H1 (cell line): ENCODE measurements around the gene CHEK2. TPM values are rescaled to one million over a fixed set of nuclear protein-coding genes. Genes with fewer than 3 reads are reported as not detected.

Source experiments
- polyA plus RNA-seq, 7 experiments: library from polyadenylated mRNA; depleted of rRNA in 3 of 7; stranded (reverse) in 5 of 7; unstranded in 2 of 7; fragments of >200 nt in 5 of 7; fragments of 200-250 nt in 2 of 7; gene quantifications; 1 replicate in 5 of 7; 2 replicates in 1 of 7; 4 replicates in 1 of 7; pipeline versions ENCODE4 v1.2.1 to v1.2.3, GENCODE V29; 2011 to 2013; ENCODE audit warnings: missing spikeins in 2 of 7, mixed read lengths in 2 of 7
- small RNA-seq: library from polyadenylated mRNA; stranded (forward); fragments of <200 nt; extraction: miRNeasy Mini kit (QIAGEN cat#:217004); gene quantifications from one replicate; pipeline ENCODE3, GENCODE V24; 2013; ENCODE audit not compliant: insufficient read depth
- total RNA-seq: library from RNA; stranded (reverse); fragmentation: NEBNext Ultra II Directional; extraction: Animal tissue kit (Norgen Biotek cat#: 25700); gene quantifications from 2 replicates; pipeline ENCODE4 v1.2.1, GENCODE V29; 2021

CHEK2 gene
- total and polyA plus RNA-seq, 2 of the 8 experiments (the other 6 are each of a cell fraction or from before 2014, with no cell fraction given): 74.9 to 89.5 TPM

Small RNA genes lying within 50 kb of the gene (small RNA-seq; reads per million reads assigned to genes)
- not detected for gene RN7SL162P

Other genes with a start within 250 kb of the CHEK2 start
- 12.6 and 13.1 TPM in 2 replicates for gene TTC28, start 62.0 kb downstream of the CHEK2 start, total RNA-seq
- gene TTC28, start 62.0 kb downstream of the CHEK2 start, polyA plus RNA-seq (2011; rRNA removed): 2.6 and 6.5 TPM in 2 replicates
- gene HSCB, start 219 bp upstream of the CHEK2 start, total RNA-seq: 15.4 and 16.6 TPM in 2 replicates
- 14.7 and 16.1 TPM in 2 replicates for gene HSCB, start 219 bp upstream of the CHEK2 start, polyA plus RNA-seq (2011; rRNA removed)
- gene CCDC117, start 30.9 kb upstream of the CHEK2 start, total RNA-seq: 40.4 and 43.1 TPM in 2 replicates
- 5.9 and 9.1 TPM in 2 replicates for gene CCDC117, start 30.9 kb upstream of the CHEK2 start, polyA plus RNA-seq (2011; rRNA removed)
- gene XBP1, start 58.7 kb upstream of the CHEK2 start, total RNA-seq: 128 and 131 TPM in 2 replicates
- gene XBP1, start 58.7 kb upstream of the CHEK2 start, polyA plus RNA-seq (2011; rRNA removed): 76.3 and 99.8 TPM in 2 replicates
- gene ZNRF3, start 141.8 kb upstream of the CHEK2 start, total RNA-seq: 20.6 and 21.7 TPM in 2 replicates
- gene ZNRF3, start 141.8 kb upstream of the CHEK2 start, polyA plus RNA-seq (2011; rRNA removed): 14.1 and 21.0 TPM in 2 replicates